ENCODE measurements around the gene S1PR3.

GRCh38 chr9:89010526-89011111, 19.4 kb downstream of the S1PR3 start:
- TF ChIP-seq, protein P1, sequence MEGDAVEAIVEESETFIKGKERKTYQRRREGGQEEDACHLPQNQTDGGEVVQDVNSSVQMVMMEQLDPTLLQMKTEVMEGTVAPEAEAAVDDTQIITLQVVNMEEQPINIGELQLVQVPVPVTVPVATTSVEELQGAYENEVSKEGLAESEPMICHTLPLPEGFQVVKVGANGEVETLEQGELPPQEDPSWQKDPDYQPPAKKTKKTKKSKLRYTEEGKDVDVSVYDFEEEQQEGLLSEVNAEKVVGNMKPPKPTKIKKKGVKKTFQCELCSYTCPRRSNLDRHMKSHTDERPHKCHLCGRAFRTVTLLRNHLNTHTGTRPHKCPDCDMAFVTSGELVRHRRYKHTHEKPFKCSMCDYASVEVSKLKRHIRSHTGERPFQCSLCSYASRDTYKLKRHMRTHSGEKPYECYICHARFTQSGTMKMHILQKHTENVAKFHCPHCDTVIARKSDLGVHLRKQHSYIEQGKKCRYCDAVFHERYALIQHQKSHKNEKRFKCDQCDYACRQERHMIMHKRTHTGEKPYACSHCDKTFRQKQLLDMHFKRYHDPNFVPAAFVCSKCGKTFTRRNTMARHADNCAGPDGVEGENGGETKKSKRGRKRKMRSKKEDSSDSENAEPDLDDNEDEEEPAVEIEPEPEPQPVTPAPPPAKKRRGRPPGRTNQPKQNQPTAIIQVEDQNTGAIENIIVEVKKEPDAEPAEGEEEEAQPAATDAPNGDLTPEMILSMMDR (conservative IDR thresholded peaks at IDR 0.05; ENCODE audit: low read depth, low read length): no peak
- TF ChIP-seq EZH2 (IDR thresholded peaks at IDR 0.05; ENCODE audit: low read length, unreplicated experiment): no peak
- TF ChIP-seq EZH2phosphoT487 (IDR thresholded peaks at IDR 0.05; ENCODE audit: borderline replicate concordance, low read length): no peak
